ENCODE measurements around the gene NTM.
A peak's percentile ranks its signal among the peaks of the same experiment; 100 is the strongest.

NTM gene

GRCh38 chr11:131540676-131541075 is 170.3 kb downstream of the NTM start:
- DNase-seq: no peak

- peak in 8 of 58 donors; percentile 9 to 44 (median 30) for DNase-seq
Observed at GRCh38 chr11:131543389-131544025, 173.1 kb downstream of the NTM start.

- peak in 11 of 58 donors; percentile 14 to 47 (median 22) for DNase-seq
Observed at GRCh38 chr11:131544591-131544990, 174.2 kb downstream of the NTM start.

- DNase-seq: peak in 22 of 58 donors; percentile 10 to 61 (median 30)
Observed at GRCh38 chr11:131546218-131546895, 175.9 kb downstream of the NTM start.

- DNase-seq: no peak
Observed at GRCh38 chr11:131549099-131549498, 178.7 kb downstream of the NTM start.

- DNase-seq: no peak
Observed at GRCh38 chr11:131549770-131550169, 179.4 kb downstream of the NTM start.

GRCh38 chr11:131560287-131560686 is 189.9 kb downstream of the NTM start:
- DNase-seq: no peak

GRCh38 chr11:131561501-131561900 is 191.1 kb downstream of the NTM start:
- DNase-seq: no peak

GRCh38 chr11:131561972-131562371 is 191.6 kb downstream of the NTM start:
- no peak for DNase-seq

GRCh38 chr11:131568318-131568717 is 197.9 kb downstream of the NTM start:
- DNase-seq: no peak

- DNase-seq: peak in 1 of 58 donors; percentile 43
Observed at GRCh38 chr11:131571571-131571970, 201.2 kb downstream of the NTM start.

- DNase-seq: peak in 19 of 58 donors; percentile 18 to 61 (median 34)
Observed at GRCh38 chr11:131572423-131572822, 202.0 kb downstream of the NTM start.

GRCh38 chr11:131579932-131580387 is 209.5 kb downstream of the NTM start:
- DNase-seq: peak in 6 of 58 donors; percentile 21 to 36 (median 30)

- no peak for DNase-seq
Observed at GRCh38 chr11:131580476-131580875, 210.1 kb downstream of the NTM start.

GRCh38 chr11:131581046-131581445 is 210.6 kb downstream of the NTM start:
- peak in 1 of 58 donors; percentile 22 for DNase-seq

GRCh38 chr11:131582021-131582525 is 211.7 kb downstream of the NTM start:
- peak in 6 of 58 donors; percentile 20 to 49 (median 30) for DNase-seq

- no peak for DNase-seq
Observed at GRCh38 chr11:131583421-131583820, 213.0 kb downstream of the NTM start.

GRCh38 chr11:131583938-131584337 is 213.5 kb downstream of the NTM start:
- DNase-seq: no peak

- DNase-seq: peak; percentile 42 to 99 (median 92)
Observed at GRCh38 chr11:131584785-131585592, 214.6 kb downstream of the NTM start.

GRCh38 chr11:131588057-131588456 is 217.6 kb downstream of the NTM start:
- DNase-seq: no peak

- DNase-seq: peak in 1 of 58 donors; percentile 21
Observed at GRCh38 chr11:131591051-131591461, 220.6 kb downstream of the NTM start.

- DNase-seq: peak in 1 of 58 donors; percentile 24
Observed at GRCh38 chr11:131592152-131592551, 221.7 kb downstream of the NTM start.
